ENCODE data around the gene PRKN.

DNA sequence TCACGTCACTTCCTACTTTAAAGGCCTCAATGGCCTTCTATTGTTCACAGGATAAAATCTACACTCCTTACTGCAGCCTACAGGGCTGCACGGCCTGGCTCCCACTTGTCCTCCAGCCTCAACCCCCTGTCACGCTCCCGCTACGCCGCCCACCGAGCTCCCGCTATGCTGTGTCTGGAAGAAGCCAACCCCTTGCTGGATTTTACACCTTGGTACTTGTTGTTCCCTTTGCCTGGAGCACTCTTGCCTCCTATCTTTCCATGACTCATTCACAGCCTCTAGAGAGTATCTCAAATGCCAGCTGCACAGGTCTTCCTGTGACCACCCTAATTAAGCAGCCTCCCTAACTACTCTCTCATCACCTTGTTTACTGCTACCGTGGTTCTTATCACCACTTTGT, 259.9 kb downstream of the PRKN start:
- TF ChIP-seq, protein P1, sequence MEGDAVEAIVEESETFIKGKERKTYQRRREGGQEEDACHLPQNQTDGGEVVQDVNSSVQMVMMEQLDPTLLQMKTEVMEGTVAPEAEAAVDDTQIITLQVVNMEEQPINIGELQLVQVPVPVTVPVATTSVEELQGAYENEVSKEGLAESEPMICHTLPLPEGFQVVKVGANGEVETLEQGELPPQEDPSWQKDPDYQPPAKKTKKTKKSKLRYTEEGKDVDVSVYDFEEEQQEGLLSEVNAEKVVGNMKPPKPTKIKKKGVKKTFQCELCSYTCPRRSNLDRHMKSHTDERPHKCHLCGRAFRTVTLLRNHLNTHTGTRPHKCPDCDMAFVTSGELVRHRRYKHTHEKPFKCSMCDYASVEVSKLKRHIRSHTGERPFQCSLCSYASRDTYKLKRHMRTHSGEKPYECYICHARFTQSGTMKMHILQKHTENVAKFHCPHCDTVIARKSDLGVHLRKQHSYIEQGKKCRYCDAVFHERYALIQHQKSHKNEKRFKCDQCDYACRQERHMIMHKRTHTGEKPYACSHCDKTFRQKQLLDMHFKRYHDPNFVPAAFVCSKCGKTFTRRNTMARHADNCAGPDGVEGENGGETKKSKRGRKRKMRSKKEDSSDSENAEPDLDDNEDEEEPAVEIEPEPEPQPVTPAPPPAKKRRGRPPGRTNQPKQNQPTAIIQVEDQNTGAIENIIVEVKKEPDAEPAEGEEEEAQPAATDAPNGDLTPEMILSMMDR (IDR thresholded peaks at IDR 0.05), result no peak
- TF ChIP-seq POLR2A (IDR thresholded peaks at IDR 0.05) (no peak), POLR2AphosphoS5 (IDR thresholded peaks at IDR 0.05; ENCODE audit: insufficient read depth in 1 of 2, low read depth in 1 of 2) (no peak)
